Liver (tissue), 3 donors: ENCODE results near the gene TMEM19.
A peak's percentile ranks its signal among the peaks of the same experiment; 100 is the strongest.

Source experiments
- ATF3 ChIP-seq: IDR thresholded peaks from 2 replicates; pipeline ENCODE4 v1.6.1; 2016; ENCODE audit warnings: antibody characterized with exemption
- CTCF ChIP-seq: fragments of 150-350 bp; IDR thresholded peaks from 2 replicates; pipeline ENCODE4 v1.5.1; 2017; ENCODE audit warnings: improper control_type of control experiment, low read depth, low read length; ENCODE audit not compliant: missing input control
- EGR1 ChIP-seq, 2 donors: IDR thresholded peaks; 2 replicates each; pipeline ENCODE4 v1.6.1; 2016 to 2018; ENCODE audit warnings: antibody characterized with exemption in 2 of 2, low read depth in 2 of 2
- FOXA1 ChIP-seq: IDR thresholded peaks from 2 replicates; pipeline ENCODE4 v1.6.1; 2016; ENCODE audit warnings: antibody characterized with exemption
- GABPA ChIP-seq, 2 donors: IDR thresholded peaks in 1 of 2; conservative IDR thresholded peaks in 1 of 2; 2 replicates each; pipeline ENCODE4 v1.6.1; 2016; ENCODE audit warnings: antibody characterized with exemption in 2 of 2, mild to moderate bottlenecking in 1 of 2, moderate library complexity in 1 of 2
- HNF4G ChIP-seq: IDR thresholded peaks from 2 replicates; pipeline ENCODE4 v1.6.1; 2016; ENCODE audit warnings: antibody characterized with exemption
- JUND ChIP-seq, 2 donors: IDR thresholded peaks; 2 replicates each; pipeline ENCODE4 v1.6.1; 2016; ENCODE audit warnings: antibody characterized with exemption in 2 of 2
- RAD21 ChIP-seq, 2 donors: IDR thresholded peaks; 2 replicates each; pipeline ENCODE4 v1.6.1; 2016; ENCODE audit warnings: antibody characterized with exemption in 2 of 2, mild to moderate bottlenecking in 2 of 2
- REST ChIP-seq: IDR thresholded peaks from 2 replicates; pipeline ENCODE4 v1.6.1; 2016; ENCODE audit warnings: antibody characterized with exemption, mild to moderate bottlenecking
- SP1 ChIP-seq: IDR thresholded peaks from 2 replicates; pipeline ENCODE4 v1.6.1; 2018; ENCODE audit warnings: antibody characterized with exemption, mild to moderate bottlenecking
- YY1 ChIP-seq: IDR thresholded peaks from 2 replicates; pipeline ENCODE4 v1.6.1; 2016; ENCODE audit warnings: antibody characterized with exemption, mild to moderate bottlenecking
- TF ChIP-seq, protein P1 (sequence below): IDR thresholded peaks from 2 replicates; pipeline ENCODE4 v1.6.1; 2016; ENCODE audit warnings: antibody characterized with exemption
- donor health status: healthy.
- donor health status: healthy.

DNA sequence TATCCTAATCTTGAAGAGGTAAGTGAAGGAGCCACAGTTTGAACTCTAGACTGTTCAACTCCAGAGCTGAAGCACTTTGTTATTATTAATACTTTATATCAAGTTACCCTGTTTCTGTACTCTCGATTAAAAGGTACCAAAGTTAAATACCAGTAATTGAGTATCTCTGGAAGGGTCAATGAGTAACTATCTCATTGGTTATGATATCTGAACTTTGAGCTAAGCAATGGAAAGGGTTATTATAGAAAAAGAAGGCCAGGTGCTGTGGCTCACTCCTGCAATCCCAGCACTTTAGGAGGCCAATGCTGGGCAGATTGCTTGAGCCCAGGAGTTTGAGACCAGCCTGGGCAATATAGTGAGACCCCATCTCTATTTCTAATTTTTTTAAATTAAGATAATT lies 9.9 kb downstream of the TMEM19 start:
- no peak for TF ChIP-seq CTCF
- no peak for TF ChIP-seq REST
- TF ChIP-seq, protein P1, sequence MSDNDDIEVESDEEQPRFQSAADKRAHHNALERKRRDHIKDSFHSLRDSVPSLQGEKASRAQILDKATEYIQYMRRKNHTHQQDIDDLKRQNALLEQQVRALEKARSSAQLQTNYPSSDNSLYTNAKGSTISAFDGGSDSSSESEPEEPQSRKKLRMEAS, result no peak
- no peak for TF ChIP-seq FOXA1
- no peak for TF ChIP-seq GABPA (IDR thresholded peaks at IDR 0.05 in 1 of 2, conservative IDR thresholded peaks at IDR 0.05 in 1 of 2)
- no peak for TF ChIP-seq YY1
- TF ChIP-seq SP1, result peak; percentile 63
- no peak for TF ChIP-seq RAD21 (IDR thresholded peaks at IDR 0.05)
- TF ChIP-seq EGR1 (IDR thresholded peaks at IDR 0.05; ENCODE audit: low read depth in 2 of 2), result no peak
- TF ChIP-seq HNF4G, result peak; percentile 30
- TF ChIP-seq JUND (IDR thresholded peaks at IDR 0.05), result no peak
- TF ChIP-seq ATF3, result no peak
